NCI-H748 (cell line): Measurements from ENCODE around the gene CDH4.

ENCODE experiments used
- DNase-seq: peaks from one replicate; lab custom pipeline; 2025; ENCODE audit not compliant: unreplicated experiment; lab: John Stamatoyannopoulos, UW

The CDH4 gene

DNA sequence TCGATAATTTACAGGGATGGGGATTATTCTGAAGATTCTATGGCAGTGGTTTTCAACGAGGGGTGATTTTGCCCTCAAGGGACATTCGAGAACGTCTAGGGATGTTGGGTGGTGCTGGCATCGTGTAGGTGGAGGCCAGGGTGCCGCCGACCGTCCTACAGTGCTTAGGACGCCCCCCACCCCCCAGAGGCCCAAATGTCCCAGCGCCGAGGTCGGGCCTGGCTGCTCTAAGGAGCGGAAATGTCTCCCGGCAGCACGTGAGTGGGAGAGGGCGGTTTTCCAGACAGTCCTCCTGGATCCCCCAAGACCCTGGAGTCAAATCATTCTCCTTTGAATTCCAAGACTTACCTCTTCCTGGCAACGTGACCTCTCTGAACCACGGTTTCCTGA lies 101.9 kb downstream of the CDH4 start:
- no peak for DNase-seq

DNA sequence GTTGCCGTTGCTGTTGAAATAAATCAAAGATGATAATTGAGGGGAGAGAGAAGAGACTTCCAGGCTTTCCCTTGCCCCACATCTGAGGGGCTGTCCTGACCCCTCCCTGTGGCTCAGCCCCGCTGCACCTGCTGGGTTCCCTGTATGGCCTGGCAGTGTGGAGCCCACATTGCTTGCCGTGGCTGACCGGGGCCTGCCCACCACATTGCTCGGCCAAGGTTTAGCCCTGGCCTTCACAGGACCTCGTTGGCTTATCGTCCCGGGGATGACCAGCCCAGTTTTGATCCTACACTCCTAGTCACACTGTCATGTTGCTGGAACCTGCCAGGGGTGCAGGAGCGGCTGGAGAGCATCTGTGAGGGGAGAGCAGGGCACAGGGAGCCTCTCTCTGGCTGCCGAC lies 102.4 kb downstream of the CDH4 start:
- no peak for DNase-seq

DNA sequence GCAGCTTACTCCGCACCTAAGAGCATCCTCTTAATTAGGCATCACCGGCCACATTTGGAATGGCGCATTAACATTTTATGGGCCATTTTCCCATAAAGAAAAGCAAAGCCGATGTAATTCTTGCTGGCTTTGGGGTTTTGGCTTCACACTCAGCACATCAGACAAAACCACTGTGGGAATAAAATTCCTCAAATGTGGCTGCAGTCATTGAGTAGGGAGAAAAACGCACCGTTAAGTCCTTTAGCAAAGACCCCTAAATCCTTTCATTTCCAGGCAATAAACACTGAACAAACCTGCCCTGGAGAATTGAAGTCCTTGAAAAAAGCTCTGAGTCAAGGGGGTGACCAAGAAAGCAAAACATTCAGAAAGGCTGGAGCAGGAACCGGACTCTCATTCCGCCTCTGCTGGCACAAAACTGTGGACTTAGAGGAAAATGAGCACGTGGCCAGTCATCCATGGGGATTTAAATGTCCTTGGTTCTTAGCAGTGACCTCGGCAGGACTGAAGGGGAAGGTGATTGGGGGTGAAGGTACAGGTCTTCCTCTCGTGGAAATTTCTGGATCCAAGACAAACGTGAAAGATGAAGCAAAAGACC lies 102.9 kb downstream of the CDH4 start:
- no peak for DNase-seq

DNA sequence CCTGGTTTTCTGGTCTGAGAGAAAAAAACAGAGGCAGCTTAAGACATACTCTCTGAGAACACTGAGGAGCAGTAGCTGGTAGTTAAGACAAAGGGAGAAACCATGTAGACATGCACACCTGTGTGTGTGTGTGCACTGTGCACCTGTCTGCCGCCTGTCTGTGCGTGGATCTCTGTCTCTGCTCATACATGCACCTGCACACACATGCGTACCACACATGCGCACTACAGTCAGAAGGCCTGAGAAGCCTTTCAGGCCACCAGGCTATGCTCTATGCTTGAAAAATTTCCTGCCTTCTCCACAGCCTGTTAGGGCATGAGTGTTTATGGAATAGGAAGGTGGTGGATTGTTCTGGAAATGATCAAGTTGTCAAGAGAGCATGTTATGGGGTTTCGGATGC lies 103.5 kb downstream of the CDH4 start:
- DNase-seq, result no peak

DNA sequence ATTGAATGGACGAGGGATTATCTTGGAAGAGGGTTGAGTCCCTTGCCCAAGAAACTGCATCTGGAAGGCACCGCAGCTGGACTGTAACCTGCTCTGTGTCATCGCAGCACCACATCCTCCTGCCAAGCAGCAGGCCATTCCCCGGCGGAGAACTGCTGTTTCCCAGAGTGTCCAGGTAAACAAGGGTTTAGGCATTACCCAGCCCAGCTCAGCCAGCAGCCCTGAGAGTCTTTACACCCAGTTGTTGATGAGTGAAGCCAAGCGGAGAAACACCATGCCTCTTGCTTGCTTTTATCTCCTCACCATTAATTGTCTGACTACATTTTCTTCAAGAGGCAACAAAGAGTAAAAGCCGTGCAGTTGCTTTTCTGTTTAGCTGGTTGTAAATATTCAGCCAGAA lies 104.1 kb downstream of the CDH4 start:
- DNase-seq, result no peak

DNA sequence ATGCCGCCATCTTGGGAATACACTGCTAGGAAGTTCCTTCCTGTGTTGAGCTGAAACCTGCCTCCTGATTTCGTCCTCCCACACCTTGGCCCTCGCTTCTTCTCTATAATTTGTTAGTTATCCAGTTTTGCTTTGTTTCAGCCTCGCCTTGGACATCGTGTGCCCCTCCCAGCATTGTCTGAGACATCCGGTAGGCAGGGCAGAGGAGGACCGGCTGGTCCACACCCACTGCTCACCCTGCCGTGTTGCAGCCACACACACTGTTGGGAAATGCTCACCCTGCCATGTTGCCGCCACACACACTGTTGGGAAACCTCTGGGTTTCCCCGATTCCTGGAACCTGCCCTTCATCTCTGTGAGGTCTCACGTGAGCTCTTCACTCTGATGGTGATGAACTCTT lies 105.1 kb downstream of the CDH4 start:
- DNase-seq, result peak; percentile 43

DNA sequence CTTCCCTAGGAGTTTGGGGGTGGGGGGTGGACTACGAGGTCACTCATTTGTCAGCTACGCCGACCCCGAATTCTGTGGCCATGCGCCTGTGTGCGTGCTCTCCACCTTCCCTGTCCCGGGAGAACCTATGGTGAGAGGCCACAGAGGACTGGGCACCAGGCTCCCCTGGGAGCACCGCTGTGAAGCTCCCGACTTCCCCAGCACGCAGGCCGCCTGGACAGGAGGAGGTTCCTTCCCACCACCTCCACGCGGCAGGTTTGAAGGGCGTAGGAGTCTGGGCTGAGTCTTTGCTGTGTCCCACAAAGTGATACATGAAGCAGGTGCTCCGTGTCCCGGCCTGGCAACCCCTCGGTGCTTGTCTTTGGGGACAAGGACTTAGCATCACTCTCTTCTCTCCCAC lies 107.2 kb downstream of the CDH4 start:
- no peak for DNase-seq

DNA sequence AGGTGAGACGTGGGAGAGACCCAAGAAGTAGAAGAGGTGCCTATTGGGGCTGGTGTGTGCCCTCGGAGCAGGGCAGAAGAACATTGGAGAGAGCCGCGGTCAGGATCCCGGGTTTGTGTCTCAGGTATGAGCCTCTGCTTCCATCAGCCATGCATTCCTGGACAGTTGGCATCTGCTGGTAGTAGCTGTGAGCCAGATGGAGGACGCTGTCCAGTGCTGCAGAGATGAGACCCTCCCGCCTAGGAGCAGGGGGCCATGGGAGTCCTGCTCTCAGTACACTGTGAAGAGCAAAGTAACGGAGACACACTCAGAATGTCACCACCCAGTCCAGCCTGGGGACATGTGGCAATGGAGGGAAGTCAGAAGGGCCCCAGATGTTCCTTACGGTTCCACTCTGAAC lies 108.2 kb downstream of the CDH4 start:
- DNase-seq, result no peak

DNA sequence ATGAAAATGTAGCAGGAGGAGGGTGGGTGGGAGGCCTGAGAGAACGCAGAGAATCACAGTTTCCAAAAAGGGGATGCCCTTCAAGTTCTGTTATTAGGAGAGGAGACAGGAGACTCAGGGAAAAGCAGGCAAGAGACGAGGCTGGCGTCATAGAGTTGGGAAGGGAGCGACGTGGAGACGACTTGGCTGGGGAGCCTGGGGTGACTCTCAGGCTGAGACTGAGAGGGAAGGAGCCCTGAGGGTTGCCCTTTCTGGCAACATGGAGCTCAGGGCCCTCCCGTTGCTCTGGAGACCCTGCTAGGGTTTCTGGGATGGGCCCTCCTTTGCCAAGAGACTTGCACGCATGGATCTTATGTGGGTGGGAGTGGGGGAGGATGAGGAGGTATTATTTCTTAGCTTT lies 108.9 kb downstream of the CDH4 start:
- no peak for DNase-seq

DNA sequence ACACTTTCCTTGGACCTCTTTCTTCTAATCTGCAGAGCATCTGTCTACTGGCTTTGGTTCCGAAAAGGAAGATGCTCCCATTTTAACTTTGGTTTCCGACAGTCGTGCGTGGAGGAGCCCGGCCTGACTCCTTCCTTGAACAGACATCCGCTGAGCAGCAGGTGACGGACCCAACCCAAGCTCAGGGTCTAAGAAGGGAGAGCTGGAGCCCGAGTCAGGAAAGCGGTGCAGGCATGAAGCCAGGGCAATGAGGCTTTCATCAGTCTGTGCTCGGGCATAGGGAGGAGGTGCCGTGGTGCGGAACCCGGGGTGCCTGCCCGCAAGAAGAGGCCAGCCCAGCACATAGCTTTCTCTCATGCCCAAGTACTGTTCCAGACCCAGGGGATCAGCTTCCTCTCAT lies 109.4 kb downstream of the CDH4 start:
- no peak for DNase-seq

DNA sequence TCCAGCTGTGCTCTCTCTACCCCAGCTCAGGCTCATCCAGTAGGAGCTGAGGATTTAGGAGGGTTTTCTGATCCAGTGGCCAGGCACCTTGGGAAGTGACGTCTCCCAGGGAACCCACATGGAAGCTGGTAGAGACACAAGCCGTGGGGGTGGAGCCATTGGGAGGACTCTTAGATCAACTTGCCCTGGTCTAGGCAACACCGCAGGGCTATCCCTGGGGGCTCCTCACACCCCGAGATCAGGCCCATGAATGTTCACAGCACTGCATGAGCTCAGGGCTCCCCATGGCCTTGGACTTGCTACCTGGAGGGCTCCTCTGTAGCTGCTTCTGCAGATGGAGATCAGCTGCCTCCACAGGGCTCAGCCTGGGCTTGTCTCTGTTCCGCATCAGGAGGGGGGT lies 112.1 kb downstream of the CDH4 start:
- no peak for DNase-seq

DNA sequence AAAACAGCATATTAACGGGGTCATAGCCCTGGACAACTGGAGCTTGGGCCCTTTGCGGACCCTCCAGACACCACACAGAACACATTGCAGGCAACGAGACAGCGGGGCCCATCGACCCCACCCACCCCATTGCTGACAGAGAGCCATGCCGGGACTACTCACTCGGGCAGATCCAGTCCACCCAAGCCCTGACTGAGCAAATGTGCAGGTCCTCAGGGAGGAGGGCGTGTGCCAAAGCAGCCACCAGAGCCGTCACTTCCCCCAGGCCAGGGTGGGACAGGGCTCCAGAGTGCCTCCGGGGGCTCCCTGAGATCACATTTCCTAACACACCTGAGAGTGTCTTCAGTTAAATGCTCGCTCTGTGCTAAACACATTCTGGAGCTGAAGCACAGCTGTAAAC lies 114.9 kb downstream of the CDH4 start:
- DNase-seq, result peak; percentile 41

DNA sequence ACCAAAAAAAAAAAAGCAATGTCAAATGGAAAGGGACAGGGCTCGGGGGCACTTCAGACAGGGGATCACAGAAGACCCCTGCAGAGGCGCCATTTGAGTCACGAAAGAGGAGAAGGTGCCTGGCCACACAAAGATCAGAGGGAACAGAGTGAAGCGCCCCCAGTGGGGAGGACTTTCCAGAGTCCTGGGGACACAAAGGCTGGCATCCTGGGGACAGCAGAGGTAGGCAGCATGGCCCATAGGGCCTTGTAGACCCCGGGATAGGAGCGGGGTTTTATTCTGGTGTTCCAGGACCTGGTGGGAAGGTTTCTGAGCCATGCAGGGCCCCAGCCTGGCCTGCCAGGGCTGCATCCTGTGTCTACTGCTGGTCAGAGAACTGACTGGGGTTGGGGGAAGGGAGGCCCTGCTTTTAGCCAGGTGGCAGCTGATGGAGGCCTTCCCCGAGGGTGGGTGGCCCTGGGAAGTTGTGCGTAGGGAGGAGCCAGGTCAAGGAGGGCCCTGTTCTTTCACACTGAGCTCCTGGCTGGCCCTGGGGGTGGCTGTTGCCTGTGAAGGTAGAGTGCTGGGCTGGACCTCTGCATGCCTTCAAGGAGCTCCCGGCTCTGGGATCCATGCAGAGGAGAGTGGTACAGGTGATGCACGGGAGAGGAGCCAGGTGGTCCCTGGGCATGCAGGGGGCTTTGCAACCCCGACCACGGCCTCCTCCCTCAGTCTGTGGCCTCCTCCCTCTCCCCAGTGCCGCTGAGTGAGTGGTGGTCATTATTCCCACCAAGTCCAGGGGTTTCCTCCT lies 117.9 kb downstream of the CDH4 start:
- DNase-seq, result no peak

DNA sequence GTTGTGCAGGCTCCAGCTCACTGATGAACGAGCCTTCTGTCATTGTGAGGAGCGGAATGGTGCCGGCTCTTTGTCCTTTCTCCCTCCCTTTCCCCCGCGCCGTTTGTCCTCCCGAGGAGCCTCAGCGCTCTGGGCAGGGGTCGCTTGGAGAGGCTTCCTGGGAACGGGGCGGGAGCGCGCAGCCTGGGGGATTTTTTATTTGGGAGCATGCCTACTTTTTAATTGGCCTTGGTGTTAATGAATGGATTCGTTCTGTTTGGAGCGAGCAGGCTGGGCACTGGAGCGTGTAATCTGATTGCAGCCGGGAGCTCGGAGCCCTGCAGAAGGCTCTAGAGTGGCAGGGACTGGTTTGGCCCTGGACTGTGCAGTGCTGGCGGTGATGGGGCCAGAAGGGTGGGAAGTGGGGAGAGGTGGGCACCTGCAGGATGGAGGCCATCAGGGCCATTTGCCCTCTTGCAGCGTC lies 118.8 kb downstream of the CDH4 start:
- peak; percentile 19 for DNase-seq

DNA sequence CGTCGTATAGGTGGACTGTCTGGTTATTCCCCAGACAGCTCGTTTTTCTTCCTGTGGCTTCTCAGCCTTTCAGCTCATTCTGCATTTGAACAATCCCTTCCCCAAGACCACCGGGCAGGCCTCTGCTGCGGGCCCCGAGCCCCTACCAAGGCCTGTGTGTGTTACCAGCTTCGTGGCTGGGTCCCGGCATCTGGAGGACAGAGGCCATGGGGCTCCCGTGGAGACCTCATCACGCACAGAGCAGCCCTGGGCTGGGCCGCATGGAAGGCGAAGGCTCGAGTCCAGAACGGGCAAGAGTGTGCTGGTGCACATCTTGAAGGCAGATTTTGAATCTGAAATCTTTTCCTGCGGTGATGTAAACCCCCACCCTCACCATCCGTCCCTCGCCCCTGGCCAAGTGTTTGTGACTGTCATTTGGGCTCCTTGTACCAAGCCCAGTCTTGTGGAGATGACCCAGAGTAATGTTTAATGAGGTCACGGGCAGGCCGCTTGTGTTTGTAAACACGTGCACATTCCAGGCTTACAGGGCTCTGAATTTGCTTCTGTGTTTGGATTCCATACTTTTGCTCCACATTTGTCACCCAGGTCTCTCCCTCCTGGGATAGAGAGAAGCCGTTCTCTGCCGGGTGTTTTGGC lies 119.6 kb downstream of the CDH4 start:
- DNase-seq, result no peak

DNA sequence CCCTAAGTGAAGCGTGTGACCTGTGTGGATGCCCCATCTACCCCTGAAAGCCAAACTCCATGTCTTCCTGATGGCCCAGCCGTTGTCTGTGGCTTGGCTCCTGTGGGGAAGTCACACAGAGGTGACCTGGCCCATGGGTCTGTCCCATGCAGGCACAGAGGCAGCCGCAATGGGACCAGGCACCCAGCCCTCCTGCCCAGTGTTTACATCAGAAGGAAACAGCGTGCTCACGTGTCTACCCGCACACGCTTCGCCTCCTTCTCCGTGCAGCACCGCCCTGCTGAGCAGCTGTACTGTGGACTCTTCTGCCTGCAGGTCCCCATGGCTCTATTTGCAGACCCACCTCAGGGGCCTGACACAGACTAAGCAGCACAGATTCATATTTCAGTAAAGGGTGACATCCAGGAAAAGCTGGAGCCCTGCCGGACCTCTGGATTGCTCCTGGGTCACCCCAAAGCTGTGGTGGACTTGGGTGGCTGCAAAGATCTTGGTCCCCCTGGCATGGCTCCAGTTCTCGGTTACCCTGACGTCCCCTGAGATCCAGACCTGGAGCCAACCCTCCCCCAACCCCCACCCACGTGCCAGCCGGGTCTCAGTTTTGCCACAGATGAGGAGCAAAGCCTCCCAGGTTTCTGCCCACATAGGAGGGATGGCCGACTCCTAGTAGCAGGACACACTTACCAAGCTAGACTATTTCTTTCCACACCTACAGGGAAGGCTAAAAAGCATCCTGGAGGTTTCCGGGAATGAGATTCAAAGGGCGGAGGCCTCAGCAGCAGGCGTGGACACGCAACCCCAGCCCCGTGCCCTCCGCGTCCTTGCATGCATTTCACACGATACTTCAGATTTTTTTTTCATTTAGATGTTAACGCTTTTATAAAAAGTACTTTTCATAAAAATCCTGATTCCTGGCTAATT lies 120.3 kb downstream of the CDH4 start:
- no peak for DNase-seq

DNA sequence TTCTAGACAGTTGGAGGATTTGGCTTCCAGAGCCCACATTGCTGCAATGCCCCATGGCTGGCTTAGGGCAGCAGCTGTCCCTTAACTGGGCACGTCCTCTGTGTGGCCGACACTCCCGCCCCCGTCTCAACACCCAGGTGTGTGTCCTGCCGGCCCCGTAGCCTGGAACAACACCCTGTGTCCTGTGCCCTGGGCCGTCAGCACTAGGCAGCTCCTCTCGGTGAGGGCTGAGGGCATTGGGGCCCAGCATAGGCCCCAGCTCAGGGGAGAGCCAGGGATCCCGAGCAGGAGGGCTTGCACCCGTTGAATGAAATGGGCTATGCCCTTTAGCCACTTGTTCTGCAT lies 121.0 kb downstream of the CDH4 start:
- no peak for DNase-seq

DNA sequence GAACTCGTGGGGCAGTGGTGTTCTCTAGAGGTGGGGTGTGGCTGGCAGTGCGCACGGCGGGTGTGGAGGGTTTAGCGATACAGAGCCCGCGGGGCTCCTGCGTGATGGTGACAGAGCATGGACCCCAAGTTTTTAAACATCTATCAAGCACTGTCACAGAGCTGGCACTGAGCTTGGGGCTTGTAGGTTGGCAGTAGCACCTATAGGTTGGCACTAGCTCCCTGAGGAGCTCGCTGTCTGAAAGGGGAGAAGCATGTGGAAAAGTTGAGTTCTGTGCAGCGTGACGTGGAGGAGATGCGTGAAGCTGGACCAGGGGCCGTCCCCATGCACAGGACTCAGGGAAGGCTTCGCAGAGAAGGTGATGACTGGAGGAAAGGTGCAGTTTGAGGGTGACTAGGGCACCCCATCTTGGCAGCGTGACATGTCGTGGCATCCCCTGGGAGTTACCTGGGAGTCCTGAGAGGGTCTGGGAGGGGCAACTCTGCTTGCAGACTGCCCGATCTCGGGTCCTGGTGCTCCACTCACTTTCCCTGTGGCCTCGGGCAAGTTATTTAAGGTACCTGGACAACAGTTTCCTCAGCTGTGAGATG lies 122.0 kb downstream of the CDH4 start:
- DNase-seq, result no peak

DNA sequence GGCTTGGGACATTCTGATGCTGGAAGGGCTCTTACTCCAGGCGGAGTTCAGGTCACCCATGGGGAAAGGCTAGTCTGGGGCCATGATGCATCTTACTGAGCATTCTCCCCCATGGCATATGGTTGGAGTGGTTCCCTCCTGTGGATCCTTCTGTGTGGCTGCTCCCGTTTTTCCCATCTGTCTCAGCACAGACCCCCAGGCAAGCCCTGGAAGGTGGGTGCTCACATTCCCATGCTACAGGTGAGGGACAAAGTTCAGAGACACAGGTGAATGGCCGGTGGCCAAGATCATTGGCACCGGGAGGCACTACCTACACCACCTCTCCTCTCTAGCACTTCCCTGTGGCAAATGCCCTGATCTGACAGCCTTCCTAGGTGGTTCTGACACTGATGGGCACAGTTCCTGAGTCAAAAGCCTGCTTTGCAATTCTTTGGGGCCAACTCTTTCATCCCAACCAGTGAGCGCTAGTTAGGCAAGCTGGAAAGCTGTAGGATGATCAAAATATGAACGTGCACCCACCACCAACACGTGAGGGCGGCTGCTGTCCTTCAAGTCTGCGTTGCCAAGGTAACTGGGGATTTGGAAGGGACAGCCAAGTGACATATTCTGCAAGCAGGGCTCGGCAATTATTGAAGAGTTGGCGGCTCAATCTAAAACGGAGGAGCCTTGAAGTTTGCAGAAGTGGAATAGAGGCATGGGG lies 124.6 kb downstream of the CDH4 start:
- DNase-seq, result peak; percentile 17

DNA sequence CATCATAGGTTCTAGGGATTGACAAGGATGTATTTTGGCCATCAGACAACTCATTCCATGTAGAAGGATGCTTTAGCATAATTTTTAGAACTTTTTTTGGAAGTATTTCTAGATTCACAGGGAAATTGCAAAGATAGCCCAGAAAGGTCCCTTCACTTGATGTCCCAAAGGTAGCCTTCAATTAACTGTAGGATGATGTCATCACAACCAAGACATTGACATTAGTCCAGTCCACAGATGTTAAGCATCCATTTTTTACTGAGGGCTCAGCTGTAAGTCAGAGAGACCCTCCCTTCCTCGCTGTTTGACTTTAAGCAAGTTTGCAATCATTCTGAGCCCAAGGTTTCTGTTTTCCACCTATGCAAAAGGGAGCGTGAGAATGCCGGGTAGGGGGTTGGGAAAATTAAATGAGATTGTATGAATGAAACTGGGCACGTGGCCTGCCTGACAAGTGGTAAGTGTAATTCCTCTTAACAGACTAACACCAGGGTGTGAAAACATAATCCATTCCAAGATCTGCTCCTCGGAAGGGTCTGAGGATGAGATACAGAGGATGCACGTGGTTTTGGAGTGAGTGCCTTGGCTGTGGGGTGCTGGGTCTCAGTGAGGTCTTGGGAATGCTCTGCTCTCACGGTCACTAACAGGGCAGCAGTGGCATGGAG lies 126.8 kb downstream of the CDH4 start:
- DNase-seq, result no peak
